ENCODE measurements around the gene BTBD6.

Gene BTBD6

DNA sequence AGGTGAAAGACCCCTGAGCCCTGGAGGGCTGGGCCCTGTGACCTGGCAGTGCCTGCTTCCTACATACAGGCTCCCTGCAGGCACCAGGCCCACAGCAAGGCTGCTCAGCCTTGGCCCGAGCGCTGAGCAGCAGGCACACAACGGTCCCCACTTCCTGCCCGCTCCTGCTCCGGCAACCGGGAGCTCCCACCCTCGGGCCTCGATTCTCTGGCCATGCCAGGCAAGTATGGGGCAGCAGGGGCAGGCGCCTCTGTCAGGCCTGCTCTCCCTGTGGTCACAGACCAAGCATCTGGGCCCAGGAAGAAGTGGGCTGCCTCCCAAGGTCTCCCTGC lies 36.6 kb upstream of the BTBD6 start:
- DNase-seq: no peak

GRCh38 chr14:105212541-105213300 lies 35.6 kb upstream of the BTBD6 start:
- DNase-seq: no peak

GRCh38 chr14:105213361-105213760 lies 35.0 kb upstream of the BTBD6 start:
- DNase-seq: no peak

DNA sequence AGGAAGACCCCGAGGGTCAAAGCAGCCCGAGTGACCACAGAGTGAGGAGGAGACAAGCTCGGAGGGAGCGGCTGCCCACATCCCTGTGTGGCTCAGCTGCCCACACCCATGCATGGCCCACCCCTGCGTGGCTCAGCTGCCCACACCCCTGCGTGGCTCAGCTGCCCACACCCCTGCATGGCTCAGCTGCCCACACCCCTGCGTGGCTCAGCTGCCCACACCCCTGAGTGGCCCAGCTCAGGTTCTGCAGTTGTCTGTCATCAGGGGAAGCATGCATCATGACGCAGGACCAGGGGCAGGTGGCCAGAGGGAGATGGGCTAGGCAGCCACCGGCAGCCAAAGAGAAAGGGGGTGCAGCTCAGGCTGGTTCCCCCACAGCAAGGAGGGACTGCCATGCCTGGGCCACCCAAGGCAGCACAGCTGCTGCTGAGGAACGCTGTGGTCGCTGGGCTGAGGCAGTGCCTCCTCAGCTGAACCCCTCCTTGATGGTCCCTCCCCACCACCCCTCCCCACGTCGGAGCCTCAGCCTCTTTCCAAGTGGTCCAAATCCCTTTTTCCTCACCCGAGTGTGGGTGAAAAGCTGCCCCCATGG lies 33.9 kb upstream of the BTBD6 start:
- DNase-seq: no peak

DNA sequence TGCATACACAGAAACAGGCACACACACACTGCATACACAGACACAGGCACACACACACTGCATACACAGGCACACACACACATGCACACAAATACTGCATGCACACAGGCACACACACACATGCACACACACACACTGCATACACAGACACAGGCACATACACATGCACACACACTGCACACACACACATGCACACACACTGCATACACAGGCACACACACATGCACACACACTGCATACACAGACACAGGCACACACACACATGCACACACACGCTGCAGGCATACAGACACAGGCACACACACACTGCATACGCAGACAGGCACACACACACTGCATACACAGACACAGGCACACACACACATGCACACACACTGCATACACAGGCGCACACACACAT lies 32.7 kb upstream of the BTBD6 start:
- DNase-seq: no peak

GRCh38 chr14:105216490-105217247 lies 31.7 kb upstream of the BTBD6 start:
- no peak for DNase-seq

DNA sequence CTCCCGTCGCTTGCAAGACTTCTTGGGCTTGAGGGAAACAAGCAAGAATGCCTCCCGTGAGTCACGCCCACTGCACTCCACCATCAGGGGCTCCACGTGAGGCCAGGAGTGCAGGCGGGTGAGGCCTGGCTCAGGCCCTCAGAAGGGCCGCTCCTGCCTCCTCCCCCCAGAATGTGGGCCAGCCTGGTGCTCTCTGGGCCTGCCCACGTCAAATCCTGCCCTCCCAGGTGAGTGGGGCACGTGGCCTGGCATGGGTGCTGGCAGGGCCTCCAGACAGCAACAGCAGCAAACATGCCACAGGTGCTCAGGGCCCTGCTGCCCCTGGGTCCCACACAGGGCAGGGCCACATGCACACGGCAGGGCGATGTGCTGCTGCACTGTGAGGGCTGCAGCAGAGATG lies 30.6 kb upstream of the BTBD6 start:
- DNase-seq: no peak

DNA sequence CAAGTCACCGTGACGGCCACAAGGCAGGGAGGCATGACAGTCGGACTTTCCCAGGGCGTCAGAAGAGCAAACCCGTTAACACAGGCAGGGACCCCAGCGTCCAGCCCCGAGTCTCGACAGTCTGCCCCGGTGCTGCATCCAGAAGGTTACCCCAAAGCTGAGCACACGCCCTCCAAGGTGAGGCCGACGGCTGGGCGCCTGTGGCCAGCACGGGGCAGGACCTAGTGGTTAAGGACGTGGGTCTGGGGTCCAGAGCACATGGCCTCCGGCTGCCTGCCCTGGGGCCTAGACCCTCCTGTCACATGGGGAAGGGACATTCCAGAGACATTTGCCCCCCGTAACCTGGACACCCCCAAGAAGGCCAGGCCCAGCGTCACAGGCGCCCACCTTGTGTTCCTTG lies 29.7 kb upstream of the BTBD6 start:
- no peak for DNase-seq

DNA sequence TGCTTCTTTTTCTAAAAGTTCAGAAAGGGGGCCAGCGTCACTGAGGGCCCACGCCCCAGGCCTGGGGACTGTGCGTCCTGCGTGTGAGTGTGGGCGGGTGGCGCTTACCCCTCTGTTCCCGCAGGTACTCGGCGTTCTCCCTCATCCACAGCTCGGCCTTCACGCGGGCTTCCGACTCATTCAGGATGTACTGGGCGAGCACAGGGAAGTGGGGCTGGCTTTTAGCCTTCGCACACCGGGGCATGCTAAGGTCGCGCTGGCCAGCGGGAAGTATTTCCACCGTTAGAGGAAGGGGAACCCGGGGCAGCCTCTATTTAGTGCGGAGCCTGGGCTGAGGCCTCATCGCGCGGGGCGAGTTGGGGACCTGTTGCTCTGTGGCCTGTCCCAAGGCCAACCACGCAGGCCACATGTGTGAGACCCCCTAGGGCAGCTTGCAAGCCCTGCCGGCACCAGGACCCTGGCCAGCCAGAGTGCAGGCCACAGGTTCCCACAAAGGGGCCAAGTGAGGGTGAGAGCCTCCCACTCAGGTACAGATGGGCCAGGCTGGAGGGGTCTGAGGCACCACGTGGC lies 29.2 kb upstream of the BTBD6 start:
- DNase-seq: no peak

- DNase-seq: no peak
Observed at GRCh38 chr14:105219753-105220152, 28.6 kb upstream of the BTBD6 start.

GRCh38 chr14:105220699-105221597 lies 27.4 kb upstream of the BTBD6 start:
- no peak for DNase-seq

GRCh38 chr14:105221598-105222178 lies 26.6 kb upstream of the BTBD6 start:
- DNase-seq: no peak

- DNase-seq: no peak
Observed at GRCh38 chr14:105223260-105223659, 25.1 kb upstream of the BTBD6 start.

- no peak for DNase-seq
Observed at GRCh38 chr14:105223770-105224544, 24.4 kb upstream of the BTBD6 start.

DNA sequence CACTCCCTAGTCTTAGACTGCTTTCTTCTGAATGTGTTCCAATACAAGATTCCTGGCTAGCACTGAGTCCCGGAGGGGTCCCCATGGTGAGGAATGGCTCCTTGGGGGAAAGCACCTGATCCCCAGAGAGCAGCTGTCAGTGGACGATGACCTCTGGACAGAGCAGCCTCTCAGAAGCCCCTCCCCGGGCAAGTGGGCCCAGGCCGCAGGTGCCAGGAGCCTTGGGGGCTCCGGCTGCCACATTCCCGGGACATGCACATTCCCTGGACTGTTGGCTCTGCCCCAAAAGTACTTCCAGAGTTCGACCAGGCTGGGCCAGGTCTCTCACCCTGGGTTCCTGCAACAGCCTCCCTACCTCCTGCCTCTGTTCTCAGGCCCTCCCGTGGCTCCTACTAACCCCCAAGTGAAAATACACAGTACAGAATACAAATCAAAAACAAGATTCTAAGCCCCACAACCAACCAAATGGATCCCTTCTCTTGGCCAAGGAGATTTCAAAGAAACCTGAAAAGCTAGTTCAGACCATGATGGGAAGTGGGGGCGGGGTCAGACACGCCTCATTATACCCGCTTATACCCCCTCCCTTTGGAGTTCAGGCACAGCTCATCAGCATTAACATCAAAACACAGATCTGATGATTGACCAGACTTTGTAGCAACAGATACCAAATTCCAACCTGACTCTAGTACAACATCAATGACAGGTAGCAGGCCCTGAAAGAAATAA lies 23.3 kb upstream of the BTBD6 start:
- DNase-seq: no peak

DNA sequence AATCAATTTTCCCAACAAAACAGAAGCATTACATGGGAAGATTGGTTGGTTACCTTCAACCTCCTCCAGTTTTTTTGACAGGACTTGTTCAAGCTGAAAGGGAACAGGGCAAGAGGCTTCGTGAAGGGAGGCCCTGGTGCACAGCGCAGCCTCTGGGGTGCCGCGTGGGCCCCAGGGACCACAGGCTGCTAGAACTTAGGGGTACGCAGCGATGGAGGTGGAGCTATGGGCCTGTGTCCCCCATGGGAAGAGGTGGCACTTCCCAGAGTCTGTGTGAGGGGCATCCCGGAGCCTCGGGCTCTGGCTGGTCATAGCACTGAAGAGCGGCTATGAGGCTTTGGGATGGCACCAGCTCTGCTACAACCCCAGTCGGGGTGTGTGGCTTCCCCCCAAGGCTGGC lies 22.1 kb upstream of the BTBD6 start:
- DNase-seq: no peak

GRCh38 chr14:105227346-105227745 lies 21.0 kb upstream of the BTBD6 start:
- no peak for DNase-seq

- no peak for DNase-seq
Observed at GRCh38 chr14:105228562-105228961, 19.8 kb upstream of the BTBD6 start.

- DNase-seq: no peak
Observed at GRCh38 chr14:105229099-105229655, 19.2 kb upstream of the BTBD6 start.

- DNase-seq: no peak
Observed at GRCh38 chr14:105240811-105241576, 7.3 kb upstream of the BTBD6 start.
